GM12864 (cell line): Measurements from ENCODE around the gene NTF4.

Experiments
- DNase-seq: peaks from one replicate; pipeline ENCODE4 v3.0.0-alpha.2; 2011; ENCODE audit warnings: low read depth
- H3K4me3 ChIP-seq: 2 replicates; pipeline ENCODE4 v1.5.1; 2011; ENCODE audit warnings: mild to moderate bottlenecking, low read depth, low read length, control low read depth
- TF ChIP-seq, protein P1 (sequence below): IDR thresholded peaks from 2 replicates; pipeline ENCODE4 v1.5.1; 2011; ENCODE audit warnings: low read depth, mild to moderate bottlenecking, moderate library complexity, low read length, control low read depth, inconsistent platforms; ENCODE audit errors: missing control alignments

Gene NTF4

DNA sequence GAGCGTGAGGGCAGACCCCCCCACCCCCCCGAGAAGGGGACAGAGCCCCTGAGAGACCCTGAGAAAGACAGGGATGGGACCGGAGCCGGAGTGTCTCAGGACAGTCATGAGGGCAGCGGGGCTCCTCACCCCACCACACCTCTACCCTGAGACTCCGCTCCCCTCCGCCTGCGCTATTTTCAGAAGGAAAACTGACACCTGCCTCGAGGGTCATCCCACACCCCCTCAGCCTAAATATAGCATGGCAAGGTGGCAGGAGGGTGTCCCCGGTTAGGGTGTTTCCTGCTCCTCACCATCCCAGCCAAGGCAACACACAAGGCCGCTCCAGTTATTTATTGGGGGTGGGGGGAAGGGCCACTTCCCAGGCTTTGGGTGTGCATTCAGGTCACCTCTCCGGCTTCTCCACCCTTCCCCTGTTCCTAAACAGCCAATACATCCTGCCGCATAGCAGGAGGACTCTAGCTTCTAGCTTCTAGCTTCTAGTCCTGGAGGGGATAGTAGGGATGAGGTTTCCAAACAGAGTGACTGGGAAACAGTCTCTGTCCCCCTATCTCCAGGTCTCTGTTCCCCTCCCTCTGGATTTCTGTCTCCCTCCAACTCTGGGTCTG, 1.4 kb upstream of the NTF4 start:
- DNase-seq = no peak
- TF ChIP-seq, protein P1, sequence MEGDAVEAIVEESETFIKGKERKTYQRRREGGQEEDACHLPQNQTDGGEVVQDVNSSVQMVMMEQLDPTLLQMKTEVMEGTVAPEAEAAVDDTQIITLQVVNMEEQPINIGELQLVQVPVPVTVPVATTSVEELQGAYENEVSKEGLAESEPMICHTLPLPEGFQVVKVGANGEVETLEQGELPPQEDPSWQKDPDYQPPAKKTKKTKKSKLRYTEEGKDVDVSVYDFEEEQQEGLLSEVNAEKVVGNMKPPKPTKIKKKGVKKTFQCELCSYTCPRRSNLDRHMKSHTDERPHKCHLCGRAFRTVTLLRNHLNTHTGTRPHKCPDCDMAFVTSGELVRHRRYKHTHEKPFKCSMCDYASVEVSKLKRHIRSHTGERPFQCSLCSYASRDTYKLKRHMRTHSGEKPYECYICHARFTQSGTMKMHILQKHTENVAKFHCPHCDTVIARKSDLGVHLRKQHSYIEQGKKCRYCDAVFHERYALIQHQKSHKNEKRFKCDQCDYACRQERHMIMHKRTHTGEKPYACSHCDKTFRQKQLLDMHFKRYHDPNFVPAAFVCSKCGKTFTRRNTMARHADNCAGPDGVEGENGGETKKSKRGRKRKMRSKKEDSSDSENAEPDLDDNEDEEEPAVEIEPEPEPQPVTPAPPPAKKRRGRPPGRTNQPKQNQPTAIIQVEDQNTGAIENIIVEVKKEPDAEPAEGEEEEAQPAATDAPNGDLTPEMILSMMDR = no peak
- no peak overlapping the region for H3K4me3 ChIP-seq

DNA sequence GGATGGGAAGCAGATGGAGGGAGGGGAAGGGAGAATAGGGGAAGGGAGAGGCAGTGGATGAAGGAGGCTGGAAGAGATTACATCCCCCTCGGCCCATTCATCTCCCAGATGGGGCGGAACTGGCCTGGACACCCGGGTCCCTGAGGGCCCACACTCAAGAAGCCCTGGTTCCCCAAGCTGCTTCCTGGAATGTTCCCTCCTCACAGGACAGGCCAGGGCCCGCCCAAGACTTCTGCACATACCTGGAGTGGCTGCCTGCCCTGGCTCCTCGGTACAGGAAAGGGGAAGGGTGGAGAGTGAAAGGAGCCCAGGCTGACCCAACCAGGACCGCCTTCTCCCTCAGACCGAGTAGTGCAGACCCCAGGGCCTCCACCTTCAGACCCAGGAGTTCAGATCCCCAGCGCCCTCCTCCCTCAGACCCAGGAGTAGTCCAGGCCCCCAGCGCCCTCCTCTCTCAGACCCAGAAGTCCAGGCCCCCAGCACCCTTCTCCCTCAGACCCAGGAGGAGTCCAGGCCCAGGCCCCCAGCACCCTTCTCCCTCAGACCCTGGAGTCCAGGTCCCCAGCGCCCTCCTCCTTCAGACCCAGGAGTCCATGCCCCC, 489 bp downstream of the NTF4 start:
- H3K4me3 ChIP-seq = no peak overlapping the region
- TF ChIP-seq, protein P1 = no peak
- no peak for DNase-seq

DNA sequence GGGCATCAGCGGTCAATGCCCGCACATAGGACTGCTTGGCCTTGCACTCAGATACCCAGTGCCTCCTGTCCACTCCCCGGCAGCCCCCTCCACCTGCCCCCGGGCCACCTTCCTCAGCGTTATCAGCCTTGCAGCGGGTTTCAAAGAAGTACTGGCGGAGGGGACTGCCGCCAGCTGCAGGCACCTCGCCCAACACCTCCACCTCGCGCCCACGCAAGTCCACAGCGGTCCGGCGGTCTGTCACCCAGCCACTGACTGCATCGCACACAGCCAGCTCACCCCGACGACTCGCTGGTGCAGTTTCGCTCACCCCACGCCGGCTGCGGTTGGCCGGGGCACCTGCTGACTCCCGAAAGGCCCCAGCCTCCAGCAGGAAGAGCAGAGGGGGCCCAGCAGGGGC, 3.2 kb downstream of the NTF4 start:
- DNase-seq = no peak
- TF ChIP-seq, protein P1 = no peak
- no peak overlapping the region for H3K4me3 ChIP-seq

DNA sequence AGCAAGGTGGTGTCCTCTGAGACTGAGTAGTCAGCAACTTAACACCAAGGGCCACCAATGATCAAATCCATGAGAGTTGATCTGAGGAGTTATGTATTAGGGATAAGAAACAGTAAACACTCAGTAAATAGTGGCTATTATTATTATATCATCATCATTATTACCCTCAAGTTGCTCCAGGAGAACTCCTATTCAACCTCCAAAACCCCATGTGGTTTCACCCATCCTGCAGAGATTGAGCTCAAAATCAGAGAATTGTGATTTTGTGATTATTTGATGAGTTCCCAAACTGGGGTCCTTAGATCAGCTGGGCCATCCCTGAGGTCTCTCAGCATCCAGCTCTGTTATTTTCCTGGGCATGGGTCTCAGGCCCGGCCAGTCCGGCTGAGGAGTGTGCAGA, 3.6 kb downstream of the NTF4 start:
- no peak overlapping the region for H3K4me3 ChIP-seq
- no peak for DNase-seq
- TF ChIP-seq, protein P1 = no peak

DNA sequence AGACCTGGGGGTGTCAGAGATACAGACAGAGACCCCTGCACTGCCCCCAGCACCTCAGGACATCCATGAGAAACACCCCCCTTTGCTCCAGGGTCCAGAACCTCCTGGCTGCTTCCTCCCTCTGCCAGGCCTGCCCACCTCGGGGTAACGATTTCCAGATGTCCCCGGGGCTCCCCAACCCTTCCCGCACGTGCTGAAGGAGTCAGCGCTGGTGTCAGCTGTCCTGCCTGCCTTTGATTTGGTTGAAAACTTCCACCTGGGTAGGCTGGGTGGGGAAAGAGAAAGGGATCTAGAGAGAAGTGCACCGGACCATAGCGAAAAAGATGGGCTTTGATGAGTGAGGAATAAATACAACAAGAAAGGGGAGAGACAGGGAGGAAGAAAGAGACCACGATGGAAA, 5.6 kb downstream of the NTF4 start:
- no peak overlapping the region for H3K4me3 ChIP-seq
- TF ChIP-seq, protein P1 = no peak
- DNase-seq = no peak

DNA sequence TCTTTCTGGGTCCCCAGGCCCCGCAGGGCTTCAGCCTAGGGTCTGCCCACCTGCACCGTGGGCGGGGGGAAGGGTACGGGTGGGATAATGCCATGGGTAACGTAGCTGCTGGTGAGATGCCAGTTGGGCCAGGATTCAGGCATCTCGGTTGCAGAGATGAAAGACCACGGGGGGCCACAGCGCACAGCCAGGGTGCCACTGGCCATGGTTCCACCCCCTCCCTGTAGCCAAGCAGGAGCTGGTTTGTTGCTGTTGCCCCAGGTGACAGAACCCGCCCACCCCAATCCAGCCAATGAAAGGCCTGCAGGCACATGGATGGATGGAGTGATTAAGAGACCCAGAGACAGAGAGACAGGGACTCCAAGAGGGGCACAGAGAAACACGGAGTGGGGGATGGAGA, 6.1 kb downstream of the NTF4 start:
- TF ChIP-seq, protein P1 = no peak
- no peak overlapping the region for H3K4me3 ChIP-seq
- DNase-seq = no peak
